ENCODE measurements around the gene LTBP1.
"Not testable (repeated sequence)": the region's sequence is repeated elsewhere in the genome, so short reads cannot be mapped to it uniquely, and the experiment has no call there.

LTBP1 gene, protein sequence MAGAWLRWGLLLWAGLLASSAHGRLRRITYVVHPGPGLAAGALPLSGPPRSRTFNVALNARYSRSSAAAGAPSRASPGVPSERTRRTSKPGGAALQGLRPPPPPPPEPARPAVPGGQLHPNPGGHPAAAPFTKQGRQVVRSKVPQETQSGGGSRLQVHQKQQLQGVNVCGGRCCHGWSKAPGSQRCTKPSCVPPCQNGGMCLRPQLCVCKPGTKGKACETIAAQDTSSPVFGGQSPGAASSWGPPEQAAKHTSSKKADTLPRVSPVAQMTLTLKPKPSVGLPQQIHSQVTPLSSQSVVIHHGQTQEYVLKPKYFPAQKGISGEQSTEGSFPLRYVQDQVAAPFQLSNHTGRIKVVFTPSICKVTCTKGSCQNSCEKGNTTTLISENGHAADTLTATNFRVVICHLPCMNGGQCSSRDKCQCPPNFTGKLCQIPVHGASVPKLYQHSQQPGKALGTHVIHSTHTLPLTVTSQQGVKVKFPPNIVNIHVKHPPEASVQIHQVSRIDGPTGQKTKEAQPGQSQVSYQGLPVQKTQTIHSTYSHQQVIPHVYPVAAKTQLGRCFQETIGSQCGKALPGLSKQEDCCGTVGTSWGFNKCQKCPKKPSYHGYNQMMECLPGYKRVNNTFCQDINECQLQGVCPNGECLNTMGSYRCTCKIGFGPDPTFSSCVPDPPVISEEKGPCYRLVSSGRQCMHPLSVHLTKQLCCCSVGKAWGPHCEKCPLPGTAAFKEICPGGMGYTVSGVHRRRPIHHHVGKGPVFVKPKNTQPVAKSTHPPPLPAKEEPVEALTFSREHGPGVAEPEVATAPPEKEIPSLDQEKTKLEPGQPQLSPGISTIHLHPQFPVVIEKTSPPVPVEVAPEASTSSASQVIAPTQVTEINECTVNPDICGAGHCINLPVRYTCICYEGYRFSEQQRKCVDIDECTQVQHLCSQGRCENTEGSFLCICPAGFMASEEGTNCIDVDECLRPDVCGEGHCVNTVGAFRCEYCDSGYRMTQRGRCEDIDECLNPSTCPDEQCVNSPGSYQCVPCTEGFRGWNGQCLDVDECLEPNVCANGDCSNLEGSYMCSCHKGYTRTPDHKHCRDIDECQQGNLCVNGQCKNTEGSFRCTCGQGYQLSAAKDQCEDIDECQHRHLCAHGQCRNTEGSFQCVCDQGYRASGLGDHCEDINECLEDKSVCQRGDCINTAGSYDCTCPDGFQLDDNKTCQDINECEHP (N-terminal part only)

DNA sequence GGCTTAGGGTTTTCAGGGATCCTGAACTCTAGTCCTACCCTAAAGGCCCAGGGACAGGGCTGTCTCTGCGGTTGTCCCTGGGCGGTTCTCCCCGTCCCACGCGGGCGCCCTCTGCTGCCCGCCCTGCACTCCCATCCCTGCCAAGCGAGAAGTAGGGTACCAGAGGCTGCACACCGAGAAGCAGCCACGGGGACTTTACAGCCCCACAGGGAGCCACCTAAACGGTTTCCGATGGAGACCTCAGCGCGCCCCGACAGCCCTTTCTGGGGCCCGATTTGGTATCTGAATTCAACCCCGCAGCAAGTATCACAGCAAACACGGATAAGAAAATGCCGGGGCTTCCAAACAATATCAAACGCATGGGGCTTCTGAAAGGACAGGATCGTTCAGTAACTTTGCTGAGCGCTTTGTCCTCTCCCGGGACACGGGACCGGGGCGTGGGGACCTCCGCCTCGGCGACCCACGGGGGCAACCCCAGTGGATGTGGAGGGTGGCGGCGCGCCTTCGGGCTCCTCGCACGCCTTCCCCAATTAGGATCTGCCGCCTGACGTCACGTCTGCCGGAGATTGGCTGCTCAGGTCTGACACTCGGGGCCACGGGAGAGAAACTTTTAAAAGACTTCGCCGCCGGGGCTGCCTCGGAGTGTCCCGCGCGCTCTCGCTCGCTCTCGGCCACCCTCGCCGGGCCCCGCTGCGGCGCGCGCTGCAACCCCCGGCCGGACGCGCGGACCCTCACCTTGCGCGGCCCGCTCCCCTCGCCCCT lies at the start of gene LTBP1:
Gene LTBP1 (plus strand): TSS at position 640 of the 762 bp plus-strand sequence. CDS start 372 bp downstream, outside the sequence.
- peak; percentile 34 for DNase-seq (ENCODE audit: low read depth)

DNA sequence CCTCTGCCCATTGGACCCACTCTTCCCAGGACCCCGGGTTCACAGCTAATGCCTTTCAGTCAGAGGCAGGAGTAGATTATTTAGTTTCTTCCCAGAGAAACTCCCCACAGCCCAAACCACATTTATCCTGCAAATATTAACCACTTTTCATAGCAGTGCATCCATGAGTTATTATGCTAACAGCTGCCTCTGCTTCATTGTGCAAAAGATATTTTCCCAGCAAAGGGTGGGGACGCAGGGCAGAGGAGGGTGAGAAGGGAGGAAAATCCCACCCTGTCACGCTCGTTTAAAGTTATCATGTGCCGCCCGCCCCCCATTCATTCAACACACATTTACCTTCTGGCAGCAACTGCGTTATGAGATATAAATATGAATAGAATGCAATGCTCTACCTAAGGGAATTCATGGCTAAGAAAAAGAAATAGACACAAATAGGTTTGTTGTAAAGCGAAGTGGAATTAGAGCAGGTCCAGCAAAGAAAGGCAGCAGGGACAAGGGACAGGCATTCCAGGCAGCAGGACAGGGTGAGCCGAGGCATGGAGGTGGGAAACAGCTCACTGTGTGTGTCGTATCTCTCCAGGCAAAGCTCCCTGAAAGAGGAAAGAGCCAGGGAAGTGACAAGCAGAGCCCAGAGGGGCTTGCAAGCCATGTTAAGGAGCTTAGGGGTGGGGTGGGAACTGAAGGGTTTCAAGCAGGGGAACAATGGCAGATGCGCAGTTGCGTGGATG lies 46.3 kb upstream of the LTBP1 start:
- no peak for DNase-seq (ENCODE audit: low read depth)

DNA sequence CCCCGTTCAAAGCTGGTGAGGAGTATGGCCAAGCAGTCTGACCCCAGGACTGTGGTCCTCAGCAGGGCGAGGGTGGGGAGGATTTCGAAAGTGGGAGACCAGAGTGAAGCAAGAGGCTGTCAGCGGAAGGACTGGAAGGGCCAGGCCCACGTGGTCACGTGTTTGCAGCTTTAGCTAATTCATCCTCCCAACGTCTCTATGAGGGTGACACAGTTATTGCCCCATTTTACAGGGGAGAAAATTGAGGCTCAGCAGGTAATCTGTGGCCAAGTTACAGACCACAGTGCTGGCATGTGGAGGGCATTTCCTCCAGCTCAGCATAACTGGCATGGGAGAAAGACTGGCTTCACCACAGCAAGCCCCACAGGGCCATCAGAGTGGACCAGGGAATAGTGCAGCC lies 45.4 kb upstream of the LTBP1 start:
- DNase-seq (ENCODE audit: low read depth): no peak

DNA sequence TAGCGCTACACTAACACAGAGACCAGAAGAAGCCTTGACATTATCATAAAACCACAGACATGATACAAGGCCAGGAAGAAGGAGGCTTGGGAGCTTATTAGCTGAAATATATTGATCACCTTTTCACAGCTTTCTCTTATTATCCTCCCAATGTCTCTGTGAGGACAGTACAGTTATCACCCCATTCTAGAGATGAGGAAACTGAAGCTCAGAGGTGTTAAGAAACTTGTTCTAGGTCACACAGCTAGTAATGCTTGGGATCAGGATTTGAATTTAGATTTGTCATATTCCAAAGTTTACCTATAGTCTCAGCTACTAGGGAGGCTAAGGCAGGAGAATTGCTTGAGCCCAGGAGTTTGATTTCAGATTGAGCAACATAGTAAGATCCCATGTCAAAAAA lies 44.6 kb upstream of the LTBP1 start:
- no peak for DNase-seq (ENCODE audit: low read depth)

DNA sequence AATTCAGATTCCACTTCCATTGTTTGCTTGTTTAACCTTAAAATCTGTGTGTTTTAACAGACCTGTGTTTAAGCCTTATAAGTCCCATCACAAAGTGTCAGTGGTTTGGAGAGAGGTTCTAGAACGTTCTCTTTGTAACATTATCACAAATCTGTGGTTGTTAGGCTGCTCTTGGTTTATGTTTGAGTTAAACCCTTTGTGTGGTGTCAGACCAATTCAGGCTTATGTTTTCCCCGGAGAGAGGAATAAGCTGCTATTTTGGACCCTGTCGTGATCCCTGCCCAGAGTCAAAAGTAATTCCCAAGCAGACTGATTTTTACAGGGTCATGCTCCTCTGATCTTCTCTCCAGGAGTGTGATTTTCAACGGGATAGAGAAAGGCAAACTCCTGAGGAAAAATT lies 43.8 kb upstream of the LTBP1 start:
- no peak for DNase-seq (ENCODE audit: low read depth)

DNA sequence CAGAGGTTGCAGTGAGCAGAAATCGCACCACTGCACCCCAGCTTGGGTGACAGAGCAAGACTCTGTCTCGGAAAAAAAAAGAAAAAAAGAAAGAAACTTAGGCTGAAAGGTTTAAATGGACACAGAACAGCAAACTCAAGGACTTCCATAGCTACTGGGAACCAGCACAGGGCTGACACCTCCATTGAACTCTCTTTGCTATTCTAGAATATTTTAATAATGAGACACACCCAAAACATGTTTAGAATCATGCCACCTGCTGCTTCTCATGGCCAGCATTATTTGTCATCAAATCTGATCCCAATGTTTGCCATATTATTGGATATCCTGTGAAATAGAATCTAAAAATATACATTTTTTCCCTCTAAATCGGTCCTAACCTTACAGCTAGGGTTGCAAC lies 42.7 kb upstream of the LTBP1 start:
- no peak for DNase-seq (ENCODE audit: low read depth)

DNA sequence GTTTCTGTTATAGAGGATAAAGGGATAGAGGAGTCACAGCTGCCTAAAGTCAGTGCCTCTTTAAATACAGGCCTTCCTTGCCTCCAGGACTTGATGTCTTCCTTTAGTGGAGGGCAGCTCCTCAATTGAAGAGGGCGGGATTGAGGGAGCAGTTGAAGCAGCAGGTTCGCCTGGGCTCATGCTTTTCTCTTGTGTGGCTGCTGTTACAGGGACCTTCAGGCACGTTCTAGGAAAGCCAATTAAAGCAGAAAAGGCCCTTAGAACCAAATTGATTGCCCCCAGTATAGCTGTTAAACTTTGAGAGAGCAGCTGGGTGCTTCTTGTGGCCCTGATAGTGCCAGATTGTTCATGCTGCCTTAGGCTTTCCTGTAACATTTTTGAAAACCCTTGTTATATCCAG lies 42.0 kb upstream of the LTBP1 start:
- DNase-seq (ENCODE audit: low read depth): no peak

DNA sequence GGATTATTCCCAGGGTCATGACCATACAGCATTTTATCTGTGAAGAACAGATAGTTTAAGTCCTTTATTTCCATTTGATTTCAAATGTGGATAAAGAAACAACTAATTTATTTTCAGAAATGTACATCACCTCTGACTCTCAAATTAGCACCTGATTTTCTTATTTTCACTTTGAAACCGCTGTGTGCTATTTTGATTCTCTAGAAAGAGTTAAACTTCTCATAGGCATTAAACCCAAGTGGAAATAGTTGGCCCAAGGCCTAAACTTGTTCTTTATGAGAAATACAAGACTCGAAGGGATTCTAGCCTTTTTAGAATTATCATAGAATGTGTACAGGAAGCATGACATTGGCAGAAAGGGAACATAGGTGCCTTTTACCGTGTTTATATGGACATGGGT lies 41.5 kb upstream of the LTBP1 start:
- DNase-seq (ENCODE audit: low read depth): no peak

DNA sequence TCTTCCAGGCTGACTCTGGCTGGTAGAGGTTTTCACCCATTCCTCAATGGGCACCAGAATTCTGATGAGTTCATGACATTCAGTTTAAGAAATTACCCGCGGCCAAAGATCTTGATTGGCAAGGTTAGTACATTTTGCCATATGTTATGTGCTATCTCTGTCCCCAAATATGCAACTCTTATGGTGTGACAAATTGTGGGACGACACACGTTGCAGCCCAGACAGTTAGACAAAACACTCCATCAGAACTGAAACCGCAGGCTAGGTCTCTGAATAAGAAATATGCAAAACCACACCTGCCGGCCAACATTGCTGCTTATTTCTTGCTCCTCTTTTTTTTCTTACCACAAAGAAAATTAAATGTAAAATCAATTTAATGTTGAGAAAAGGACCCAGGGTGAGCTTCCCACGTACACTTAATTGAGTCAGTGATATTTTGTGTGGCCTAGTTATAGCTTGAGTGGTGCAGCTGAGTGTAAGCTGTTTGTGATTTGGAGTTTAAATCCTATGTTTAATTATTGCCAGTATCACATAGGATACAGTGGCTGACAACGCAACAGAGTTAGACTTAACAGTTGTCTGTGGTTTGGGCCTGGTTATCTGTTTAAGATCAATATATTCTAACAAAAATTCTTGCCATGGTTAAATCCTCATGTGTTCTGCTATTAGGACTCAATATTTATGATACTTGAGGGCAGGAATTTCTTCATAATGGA lies 35.7 kb upstream of the LTBP1 start:
- no peak for DNase-seq (ENCODE audit: low read depth)

DNA sequence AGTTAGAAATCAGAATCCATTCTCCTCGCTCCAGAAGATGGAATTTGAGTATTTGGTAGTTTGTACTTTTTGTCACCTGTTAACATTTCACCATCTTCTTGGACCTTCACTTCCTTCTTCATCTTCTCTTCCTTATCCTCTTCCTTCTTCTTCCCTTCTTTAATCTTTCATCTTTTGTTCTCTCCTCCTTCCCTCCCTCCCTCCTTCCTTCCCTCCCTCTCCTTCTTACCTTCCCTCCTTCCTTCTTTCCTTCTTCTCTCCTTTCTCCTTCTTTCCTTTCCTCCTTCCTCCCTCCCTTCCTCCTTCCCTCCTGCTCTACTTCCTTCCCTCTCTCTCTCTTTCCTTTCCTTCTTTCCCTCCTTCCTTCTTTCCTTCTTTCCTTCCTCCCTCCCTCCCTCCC lies 31.1 kb upstream of the LTBP1 start:
- no peak for DNase-seq (ENCODE audit: low read depth)

DNA sequence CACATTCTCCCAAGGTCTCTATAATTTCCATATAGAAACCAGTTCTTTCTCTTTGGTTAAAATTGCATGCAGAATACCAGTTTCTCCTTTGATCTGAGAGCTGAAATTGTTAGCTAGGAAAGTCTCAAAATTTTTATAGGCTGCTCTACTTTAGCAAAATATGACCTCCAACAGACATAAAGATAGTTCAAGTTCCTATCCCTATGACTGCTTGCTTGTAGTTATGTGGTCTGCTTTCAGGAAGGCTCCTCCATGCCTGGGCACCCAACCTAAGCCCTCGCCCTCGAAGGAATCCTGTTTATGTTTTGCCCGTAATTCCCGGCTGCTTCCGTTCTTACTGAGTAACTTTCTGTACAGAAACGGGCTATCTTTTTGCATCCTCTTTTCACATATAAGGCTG lies 28.0 kb upstream of the LTBP1 start:
- no peak for DNase-seq (ENCODE audit: low read depth)

DNA sequence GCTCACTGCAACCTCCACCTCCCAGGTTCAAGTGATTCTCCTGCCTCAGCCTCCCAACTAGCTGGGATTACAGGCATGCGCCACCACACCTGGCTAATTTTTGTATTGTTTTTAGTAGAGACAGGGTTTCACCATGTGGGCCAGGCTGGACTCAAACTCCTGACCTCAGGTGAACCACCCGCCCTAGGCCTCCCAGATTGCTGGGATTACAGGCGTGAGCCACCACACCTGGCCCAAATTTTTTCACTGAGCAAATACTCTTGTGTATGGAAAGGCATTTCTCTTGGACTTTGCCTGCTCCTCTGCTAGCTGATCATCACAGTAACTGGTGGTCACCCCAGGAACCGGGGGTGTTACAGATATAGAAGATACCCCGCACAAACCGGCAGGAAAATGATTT lies 26.9 kb upstream of the LTBP1 start:
- not testable (repeated sequence) for DNase-seq (ENCODE audit: low read depth)

DNA sequence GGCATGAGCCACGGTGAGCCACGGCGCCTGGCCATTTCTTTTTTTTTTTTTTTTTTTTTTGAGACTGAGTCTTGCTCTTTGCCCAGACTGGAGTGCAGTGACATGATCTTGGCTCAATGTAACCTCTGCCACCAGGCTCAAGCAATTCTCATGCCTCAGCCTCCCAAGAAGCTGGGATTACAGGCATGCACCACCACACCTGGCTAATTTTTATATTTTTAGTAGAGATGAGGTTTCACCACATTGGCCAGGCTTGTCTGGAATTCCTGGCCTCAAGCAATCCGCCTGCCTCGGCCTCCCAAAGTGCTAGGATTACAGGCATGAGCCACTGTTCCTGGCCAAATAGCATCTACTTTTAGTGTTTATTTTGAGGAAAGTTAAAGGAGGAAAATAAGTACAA lies 25.3 kb upstream of the LTBP1 start:
- DNase-seq (ENCODE audit: low read depth): not testable (repeated sequence)

DNA sequence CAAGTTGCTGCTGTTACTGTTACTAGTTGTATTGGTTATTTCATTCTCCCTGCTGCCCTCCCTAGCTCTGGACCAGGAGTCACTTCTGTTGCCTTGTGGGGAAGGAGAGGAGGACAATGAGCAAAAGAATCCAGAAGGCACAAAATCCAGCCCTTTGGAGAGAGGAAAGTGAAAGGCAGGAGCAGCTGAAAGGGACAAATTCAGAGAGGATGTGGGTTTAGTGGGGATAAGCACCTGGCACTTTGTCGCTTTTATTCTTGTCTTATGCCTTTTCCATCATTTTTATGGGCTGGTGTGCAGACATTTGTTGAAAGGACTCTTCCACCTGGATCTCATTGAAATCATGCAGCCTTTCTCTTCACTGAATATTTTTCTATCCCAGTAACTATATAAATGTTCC lies 24.3 kb upstream of the LTBP1 start:
- DNase-seq (ENCODE audit: low read depth): no peak

DNA sequence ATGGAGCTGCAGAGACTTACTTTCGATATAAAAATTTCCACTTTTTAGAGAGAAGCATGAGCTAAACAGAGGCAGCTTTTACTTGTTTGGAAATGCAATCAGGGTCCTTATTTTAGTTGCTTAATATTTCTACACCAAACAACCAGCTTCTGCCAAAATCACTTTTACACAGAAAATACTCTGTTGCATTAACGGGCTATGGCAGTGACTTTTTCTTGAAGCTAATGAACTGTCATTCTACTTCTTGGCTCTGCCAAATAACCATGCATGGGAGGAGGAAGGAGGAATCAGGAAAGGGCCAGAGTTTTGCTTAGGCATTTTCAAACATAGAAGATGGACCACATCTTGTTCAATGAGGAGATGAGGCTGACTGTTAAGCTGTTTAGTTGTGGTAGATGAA lies 23.6 kb upstream of the LTBP1 start:
- no peak for DNase-seq (ENCODE audit: low read depth)

DNA sequence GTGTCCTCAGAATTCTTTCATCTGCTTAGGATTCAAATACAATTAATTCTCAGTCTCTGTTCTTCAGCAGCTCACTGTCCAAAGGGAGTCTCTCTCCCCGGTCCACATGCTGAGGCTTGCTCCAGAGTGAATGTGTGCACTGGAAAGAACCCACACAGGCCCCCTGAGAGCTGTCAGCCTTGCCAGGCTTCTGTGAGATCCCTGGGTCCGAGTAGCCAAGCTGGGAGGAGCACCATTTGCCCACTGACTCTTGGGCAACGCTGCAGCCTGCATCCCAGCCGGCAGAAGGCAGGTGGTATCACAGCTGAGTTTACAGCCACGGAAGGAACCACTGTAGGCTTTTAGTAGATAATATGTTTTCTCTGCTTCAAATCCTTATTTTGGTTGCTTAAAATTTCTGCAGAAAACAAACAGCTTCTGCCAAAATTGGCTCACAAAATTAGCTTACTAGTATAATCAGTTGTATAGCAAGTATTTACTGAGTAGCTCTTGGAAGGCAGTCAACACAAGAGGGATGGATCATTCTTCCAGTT lies 21.4 kb upstream of the LTBP1 start:
- DNase-seq (ENCODE audit: low read depth): no peak

DNA sequence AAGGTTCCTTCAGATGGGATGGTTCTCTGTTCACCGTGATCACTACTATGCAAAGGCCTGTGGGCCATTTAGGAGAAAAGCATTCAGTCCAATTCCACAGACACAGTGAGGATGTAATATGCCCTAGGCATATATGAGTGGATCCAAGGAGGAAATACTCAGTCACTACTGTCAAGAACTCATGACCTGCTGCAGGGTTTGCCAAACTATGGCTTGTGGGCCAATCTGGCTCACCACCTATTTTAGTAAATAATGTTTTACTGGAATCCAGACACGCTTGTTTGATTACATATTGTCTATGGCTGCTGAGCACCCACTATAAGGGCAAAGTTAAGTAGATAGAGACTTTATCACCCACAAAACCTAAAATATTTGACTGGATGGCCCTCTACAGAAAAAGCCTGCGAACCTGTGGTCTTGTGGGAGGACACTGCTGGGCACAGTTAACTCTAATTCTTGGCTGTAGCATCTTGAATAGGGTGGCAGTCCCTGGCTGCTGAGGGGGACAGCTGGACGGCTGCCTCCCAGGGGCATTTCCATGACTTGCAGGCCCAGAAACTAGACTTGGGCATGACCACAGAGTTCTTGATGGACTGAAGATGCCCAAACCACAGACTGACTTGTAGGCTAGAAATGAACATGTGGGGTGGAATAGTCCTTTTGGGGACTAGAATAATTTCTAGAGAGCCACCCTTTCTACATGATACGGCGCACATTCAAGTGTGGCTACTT lies 20.6 kb upstream of the LTBP1 start:
- no peak for DNase-seq (ENCODE audit: low read depth)

DNA sequence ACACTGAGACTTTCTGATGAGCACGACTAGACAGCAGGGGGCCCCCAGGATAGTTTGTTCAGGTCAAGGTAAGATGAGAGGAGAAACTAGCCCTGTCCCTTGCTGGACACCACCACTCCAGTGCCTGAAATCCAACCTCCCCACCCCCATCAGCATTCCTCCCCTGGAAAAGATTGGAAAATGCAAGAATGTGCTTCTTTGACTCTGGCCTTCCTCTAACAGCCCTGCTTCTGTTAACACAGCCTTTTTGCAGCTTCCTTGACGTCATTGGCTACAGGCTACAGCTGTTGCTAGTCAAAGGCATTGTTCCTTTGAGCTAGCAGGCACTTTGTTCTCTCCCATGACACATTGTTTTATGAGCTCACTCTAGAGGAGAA lies 20.1 kb upstream of the LTBP1 start:
- no peak for DNase-seq (ENCODE audit: low read depth)

DNA sequence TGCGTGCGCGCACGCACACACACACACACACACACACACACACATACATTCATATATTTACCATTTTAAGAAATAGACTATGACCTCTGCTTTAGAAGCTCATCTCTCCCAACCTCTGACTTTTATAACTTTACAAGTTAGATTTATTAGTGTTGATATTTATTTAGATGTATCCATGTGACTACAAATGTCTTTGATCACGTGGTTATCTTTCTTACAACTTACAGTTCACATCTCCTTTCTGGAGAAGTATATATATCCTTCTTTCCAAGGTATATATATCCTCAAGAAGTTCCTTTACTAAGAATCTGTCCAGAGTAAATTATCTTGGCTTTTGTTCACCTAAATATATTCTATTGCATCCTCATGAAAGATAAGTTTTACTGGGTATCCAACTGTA lies 16.3 kb upstream of the LTBP1 start:
- no peak for DNase-seq (ENCODE audit: low read depth)

DNA sequence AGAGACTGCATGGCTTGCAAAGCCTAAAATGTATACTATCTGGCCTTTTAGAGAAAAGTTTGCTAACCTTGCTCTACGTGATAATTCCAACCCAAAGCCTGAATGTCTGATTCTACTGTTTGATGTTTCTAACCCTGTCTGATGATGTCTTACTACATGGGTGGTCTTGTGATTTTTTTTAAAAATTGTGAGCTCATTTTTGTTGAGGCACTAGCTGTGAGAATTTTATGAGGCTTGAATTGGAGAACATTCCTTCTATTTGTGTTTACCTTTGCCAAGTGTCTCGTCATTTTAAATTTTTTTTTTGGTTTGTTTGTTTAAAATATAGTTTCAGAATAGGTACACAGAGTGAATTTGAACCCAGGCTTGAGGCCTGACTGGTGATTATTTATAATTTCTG lies 15.2 kb upstream of the LTBP1 start:
- DNase-seq (ENCODE audit: low read depth): no peak

Data from fibroblast of the conjunctiva (primary cell).